ENCODE results near the gene NDUFAF2.
"Not testable (repeated sequence)": the region's sequence is repeated elsewhere in the genome, so short reads cannot be mapped to it uniquely, and the experiment has no call there.

Gene NDUFAF2

DNA sequence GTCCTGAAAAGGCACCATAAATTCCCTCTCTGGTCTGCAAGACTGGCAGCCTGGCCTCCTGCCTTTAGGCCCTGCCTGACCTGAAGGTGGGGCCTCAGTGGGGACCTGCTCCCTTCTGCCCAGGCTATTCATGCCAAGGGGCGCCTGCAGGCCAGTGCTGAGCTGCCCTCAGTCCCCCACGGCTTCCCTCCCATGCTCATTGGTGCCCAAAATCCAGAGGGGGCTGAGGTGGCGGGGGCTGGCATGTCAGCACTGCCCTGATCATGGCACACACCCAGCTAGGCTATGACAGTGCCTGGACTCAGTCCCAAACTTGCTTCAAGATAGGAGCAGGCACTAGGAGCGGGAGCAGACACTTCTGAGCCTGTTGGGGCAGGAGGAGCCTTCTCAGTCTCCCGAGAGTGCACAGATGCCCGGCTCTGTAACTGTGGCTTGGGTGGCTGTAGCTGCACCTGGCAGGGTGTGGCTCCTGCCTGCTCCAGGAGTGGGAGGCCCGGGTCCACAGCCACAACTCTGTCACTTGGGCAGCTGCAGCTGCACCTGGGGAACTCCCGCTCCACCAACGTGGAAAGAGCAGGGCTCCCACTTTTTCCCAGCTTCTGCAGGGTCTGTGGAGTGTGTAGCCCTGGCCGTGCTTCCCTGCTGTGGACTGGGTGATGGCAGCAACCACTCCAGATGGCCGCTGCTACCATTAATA, 49.0 kb downstream of the NDUFAF2 start:
- no peak for DNase-seq

DNA sequence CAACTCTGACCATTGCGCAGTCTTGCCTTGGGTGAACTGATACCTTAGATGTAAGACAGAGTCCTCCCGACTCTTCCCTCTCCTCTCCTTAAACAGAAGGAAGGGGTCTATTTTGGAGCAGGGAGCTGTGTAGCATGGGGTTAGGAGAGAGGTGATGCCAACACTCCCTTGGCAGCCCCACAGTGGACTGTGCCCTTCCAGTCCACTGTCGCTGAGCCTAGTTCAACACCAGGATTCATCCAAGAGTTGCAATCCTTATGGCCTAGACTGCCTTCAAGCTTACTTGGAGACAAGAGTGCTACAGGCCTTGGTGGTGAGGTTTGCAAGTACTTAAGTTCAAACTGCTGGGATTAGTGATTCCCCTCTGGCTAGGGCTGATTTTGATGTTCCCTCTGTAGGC, 51.4 kb downstream of the NDUFAF2 start:
- DNase-seq, result no peak

DNA sequence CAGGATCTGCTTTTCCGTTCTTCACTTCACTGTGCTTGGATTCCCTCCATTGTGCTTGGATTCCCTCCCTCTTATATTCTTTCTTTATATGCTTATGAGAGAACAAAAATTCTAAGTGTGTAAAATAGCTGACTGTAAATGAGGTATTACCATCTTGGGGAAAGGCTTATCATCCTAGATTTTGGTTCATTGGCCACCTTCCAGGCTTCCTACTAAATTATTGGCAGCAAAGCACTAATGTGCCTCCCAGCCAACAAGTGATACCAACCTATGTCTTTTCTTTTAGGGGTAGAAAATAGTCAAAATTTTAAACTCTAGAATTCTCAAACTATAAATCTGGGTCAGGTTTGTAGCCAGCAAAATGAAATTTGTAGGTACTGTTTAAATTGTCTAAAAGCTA, 52.7 kb downstream of the NDUFAF2 start:
- no peak for DNase-seq

DNA sequence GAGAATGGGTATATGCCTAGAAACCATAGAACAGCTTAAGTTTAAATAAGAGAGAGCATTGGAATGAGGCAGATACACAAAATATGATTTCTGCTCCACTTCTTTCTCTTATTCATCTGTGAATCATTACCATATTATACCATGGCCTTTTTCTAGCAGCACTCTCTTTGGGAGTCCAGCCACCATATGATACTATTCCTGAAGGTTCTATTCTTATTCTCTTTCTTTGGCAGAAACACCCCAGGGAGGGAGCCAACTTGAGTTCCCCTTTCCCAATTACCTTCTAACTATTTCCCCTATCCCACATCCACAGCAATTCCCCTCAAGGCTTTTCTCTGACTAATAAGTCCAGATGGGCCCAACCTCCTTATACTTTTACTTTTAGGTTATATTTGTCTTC, 55.9 kb downstream of the NDUFAF2 start:
- DNase-seq, result no peak

DNA sequence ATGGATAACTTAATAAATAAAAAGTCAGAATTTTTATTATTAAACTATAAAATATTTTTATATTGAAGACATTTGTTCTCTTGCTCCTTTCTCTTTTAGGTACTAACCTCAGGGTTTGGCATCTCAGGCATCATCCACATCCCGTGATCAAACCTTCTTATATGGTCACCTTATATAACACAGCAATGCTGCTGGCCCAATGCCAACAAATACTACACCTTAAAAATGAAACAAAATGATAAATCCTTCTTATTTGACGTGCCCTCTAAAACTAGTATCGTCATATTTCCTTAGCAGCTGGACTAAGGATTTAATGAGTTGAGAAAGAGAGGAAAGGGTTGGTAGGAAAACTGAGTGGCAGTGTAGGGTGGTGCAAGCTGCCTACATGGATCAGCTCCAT, 56.6 kb downstream of the NDUFAF2 start:
- no peak for DNase-seq

DNA sequence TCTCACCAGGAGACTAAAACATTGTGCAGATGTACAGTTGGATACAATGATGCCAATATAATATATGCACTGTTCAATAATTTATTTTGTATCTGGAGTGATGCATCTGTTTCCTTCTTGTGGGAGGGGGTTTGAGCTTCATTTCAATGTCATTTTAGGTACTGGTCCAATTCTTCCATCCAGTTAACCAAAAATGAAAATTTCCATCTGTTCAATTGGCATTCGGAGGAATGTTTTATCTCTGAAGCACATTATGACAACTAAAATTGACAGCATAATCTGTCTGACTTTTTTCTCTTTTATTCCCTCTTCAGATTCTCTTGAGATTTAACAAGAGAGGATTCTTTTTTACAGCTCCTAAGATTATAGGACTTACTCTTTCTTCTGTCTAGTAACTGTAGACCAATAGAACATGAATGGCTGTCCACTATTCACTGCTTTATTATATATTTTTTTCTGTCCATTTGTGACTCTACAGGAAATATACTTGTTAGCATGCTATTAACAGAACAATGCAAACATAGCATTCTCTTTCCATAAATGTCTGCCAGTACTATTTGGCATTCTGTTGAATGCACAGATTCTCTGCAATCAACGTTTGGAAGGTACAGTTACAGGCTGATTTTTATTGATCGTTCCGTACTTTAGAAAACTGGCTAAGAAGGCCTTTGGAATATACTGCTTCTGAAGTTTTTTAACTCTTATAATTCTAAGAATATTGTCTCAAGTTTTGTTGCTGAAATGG, 57.8 kb downstream of the NDUFAF2 start:
- DNase-seq, result no peak

DNA sequence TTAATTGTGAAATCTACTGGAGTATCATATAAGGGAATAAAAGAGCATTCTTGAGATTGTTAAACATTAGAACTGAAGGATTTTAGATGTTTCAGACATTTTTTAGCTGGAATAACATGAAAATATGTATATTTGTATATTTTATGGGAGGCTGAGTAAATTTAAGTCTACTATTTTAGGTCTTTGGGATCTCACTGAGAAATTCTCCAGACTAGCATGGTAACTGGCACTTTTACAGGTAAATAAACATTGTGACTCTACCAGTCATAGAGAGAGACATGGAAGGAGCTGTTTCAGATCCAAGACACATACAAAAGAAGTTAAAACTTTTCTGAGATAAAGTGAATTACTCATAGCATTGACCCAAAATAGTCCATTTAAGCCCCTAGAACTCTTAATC, 59.4 kb downstream of the NDUFAF2 start:
- DNase-seq, result no peak

DNA sequence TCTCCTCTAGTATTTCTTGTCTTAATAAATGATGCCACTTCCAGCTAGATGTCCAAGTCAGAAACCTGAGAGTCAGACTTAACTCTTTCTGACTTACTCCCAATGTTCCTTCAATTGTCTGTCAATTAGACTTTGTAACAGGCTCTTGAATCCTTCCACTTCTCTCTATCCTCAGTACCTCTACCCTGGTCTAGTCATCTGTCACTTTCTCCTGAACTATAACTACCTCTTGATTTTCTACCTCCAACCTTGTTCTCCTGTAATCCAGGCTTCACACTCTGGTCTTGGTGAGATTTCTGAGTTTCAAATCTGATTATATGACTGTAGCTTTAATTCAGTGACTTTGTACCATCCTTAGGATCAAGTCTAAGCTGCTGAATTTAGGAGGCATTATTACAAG, 64.9 kb downstream of the NDUFAF2 start:
- DNase-seq, result no peak

DNA sequence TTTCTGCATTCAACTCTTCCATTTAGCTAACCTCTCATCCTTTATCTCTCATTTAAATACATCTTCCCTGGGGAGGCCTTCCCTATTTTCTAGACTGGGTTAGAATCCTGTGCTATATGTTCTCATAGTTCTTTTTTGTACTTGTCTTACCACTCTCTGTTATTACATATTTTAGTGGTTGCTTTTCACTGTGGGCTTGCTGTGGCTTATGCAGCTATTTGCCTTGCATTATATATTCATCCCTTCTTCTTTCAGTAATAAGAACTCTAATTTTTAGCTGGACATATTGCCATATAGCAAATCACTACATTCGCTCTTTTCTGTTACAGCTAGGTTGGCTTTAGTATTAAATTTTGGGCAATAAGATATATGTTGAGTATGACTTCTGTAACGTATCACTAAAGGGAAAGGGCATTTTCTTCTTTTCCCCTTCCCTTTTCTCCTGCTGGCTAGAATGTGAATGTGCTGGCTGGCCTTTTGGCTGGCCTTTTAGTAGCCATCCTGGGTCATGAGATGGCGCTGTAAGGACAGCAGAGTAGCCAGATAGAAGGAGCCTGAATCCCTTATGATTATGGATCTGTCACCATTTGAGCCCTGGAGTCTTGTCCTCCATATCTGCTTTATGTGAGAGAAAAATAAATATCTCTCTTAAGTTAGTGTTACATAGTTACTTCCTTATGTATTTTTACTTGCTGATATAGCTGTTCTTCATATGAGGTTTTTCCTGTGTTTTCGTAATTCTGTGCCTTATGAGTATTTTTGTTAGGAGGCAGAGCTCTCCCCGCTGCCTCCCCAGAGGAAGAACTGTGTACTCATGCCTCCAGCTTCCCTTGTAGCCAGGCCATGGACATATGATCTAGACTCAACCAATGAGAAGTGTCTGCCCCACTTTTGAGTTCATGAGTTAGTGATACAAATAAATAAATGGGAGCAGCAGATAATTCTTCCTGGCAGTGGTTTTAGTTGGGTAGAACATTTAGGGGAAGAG, 65.8 kb downstream of the NDUFAF2 start:
- DNase-seq, result no peak

DNA sequence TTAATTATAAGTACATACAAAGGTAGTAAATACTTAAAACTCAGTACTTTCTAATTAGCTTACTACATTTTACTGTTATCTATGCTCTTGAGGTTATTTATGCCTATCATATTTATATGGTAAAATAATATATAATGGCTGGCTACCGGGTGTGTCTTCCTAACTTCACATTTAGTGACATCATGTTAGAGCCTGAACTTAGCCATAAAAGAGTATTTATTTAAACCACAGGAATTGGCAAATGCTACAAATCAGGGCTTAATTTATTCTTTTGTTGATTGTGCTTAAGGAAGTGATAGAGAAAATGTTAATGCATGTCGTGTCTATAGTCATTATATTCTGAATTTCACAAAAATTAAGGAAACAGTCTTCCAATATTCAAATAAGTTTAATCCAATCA, 73.1 kb downstream of the NDUFAF2 start:
- no peak for DNase-seq

DNA sequence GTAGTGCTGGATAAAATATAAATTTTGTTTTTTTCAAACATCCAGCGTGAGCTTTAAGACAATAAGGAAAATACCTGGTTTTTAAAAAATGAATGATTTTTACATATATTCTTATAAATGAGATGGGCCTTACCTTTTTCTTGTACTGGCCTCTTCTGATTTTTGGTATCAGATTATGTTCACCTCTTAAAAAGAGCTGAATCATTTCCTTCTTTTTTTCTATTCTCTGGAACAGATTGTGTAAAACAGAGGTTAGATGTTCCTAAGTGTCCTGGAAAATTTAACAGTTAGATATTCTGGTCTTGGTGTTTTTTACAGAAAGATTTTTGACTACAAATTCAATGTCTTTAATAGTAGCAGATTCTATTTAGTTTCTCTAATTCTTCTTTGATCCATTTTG, 74.6 kb downstream of the NDUFAF2 start:
- DNase-seq, result no peak

DNA sequence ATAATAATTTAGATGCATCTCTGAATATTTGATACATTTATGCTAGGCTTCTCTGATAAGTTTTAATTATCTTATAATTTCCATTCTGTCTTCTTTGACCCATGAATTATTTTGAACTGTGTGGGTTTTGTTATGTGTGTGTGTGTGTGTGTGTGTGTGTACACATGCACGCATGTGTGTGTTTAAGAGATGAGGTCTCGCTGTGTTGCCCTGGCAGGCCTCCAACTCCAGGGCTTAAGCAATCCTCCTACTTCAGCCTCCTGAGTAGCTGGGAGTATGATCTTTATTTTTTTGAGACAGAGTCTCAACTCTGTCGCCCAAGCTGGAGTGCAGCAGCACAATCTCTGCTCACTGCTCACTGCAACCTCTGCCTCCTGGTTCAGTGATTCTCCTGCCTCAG, 75.4 kb downstream of the NDUFAF2 start:
- DNase-seq, result no peak

DNA sequence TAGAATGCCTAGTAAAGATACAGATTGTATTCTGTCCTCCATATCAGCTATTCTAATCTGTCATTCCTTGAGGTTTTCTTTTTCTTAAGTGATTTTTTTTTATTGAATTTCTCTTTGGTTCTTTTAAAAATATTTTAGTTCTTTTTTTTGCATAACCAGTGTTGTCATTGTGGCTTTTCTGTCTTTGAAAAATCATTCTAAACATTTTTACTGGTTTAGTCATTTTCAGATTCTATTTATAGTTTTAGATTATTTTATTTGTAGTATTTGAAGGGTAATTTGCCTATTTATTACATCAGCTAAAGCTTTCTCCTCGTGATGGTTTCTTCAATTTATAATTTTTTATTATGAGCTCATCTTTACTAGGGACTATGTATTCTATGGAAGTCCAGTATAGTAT, 78.1 kb downstream of the NDUFAF2 start:
- DNase-seq, result no peak

DNA sequence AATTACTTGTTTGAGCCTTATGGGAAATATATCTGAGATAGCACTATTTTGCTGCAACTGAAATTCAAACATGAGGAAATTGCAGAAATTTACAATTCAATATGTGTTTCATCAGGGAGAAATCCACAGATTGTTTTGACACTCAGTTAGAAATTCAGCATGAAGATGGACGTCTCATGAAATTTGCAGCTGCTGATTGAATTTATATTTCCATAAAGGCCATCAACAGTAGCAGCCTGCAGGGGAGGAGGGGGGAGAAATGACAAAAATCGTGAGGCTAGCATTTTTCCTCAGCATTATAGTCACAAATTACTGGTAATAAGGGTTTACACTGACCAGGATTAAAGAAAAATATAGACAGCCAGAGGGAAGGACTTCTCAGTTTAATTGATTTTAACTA, 81.0 kb downstream of the NDUFAF2 start:
- DNase-seq, result no peak

DNA sequence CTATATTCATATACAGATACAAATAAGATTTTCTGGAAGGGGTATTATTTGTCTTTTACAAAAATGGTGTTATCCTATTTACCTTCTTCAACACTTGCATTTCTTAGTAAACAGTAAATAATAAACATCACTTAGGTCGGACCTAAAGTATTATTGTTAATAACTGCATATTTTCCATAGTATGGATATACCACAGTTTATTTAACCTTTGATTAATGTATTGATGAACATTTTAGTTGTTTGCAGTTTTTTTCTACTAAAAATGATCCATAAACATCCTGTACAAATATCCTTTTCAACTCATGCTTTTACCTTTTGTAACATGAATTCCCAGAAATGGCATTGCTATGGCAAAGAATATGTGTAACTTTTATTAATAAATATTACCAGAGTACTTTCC, 83.4 kb downstream of the NDUFAF2 start:
- DNase-seq, result no peak

DNA sequence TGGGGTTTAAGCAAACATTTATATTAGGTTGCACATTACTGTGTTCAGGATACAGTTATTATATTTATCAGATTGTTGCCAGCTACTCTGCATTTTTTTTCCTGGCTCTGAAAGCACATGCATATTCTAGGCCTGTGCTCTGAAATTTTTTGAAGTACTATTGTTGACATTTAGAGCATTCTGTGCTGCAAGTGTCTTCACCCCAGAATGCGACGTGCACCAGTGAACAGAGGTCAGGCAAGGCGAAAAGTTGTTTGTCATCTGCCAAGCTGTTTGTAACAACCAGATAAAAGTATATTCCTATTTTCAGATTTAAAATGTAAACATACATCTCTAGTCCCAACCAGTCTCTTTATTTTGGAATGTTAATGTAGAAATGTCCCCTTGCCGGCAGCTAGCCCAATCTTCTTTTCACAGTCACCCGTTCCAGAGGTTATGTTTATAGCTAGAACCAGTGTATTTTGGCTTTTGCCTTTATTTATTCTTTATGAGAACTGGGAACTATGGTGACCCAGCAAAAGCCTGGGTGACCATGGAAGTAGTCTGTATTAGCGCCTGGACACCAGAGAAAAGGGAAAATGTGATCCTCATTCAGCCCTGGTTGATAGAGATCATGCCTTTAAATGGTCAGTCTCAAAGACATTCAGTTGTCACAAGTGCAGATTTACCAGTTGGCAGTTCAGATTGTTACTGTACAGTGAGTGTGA, 84.6 kb downstream of the NDUFAF2 start:
- no peak for DNase-seq

DNA sequence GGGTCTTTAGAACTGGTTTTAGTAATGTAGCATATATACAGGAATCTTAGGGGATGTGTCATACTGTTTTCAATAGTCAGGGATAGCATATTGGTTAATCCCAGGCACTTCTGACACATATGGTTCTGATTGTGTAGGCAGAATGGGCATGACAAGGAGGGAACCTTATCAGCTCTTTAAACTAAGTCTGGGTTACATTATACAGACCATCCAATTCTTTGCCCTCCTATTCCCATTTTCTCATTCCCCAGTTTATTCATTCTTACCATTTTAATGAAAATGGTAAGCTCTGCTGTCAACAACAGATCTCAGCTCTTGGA, 85.1 kb downstream of the NDUFAF2 start:
- no peak for DNase-seq

DNA sequence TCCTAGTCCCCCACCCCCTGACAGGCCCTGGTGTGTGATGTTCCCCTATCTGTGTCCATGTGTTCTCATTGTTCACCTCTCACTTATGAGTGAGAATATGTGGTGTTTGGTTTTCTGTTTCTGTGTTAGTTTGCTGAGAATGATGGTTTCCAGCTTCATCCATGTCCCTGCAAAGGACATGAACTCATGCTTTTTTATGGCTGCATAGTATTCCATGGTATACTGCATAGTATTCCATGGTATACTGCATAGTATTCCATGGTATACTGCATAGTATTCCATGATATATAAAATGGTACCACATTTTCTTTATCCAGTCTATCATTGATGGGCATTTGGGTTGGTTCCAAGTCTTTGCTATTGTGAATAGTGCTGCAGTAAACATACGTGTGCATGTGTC, 86.3 kb downstream of the NDUFAF2 start:
- not testable (repeated sequence) for DNase-seq

DNA sequence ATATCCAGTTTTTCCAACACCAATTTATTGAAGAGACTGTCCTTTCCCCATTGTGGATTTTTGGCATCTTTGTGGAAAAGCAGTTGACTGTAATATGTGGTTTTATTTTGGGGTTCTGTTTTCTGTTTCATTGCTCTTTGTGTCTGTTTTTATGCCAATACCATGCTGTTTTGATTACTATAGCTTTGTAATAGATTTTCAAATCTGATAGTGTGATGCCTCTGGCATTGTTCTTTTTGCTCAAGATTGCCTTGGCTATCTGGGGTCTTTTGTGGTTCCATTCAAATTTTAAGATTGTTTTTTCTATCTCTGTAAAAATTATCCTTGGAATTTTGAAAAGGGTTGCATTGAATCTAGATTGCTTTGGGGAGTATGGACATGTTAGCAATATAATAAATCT, 99.5 kb downstream of the NDUFAF2 start:
- no peak for DNase-seq

DNA sequence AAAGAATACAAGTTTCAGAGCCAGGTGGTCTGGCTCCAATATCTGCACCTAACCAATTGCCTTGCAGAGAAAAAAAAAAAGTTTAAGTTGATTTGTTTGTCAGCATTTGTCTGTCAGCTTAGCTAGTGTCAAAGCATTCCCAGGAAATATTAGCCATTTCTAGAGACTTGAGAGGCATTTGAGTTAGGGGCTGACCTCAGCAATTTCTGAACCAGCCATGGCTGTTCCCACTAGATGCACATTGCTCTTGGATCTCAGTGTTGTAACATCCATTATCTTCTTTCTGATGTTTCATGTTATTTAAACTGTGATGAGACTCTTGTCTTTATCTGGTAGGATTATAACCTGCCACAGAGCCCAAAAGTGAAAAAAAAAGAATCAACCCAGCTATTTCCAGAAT, 102.3 kb downstream of the NDUFAF2 start:
- no peak for DNase-seq

DNA sequence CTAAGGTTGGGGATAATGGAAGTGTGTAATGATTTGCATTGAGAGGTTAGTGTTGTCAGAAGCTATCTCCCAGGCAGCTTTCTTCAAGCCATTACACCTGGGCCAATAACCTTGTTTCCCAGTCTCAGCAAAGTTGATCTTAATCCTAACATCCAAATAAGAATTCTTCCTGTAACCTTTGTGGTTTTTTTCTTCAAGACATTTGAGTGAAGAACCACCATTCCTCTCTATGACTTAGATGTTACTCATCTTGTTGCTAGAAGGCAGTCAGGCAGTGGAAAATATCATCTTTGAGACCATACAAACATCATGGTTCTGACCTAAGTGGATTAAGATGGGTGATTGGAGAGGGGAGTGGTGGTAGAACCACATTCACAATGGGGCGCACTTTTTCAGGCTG, 103.5 kb downstream of the NDUFAF2 start:
- no peak for DNase-seq

DNA sequence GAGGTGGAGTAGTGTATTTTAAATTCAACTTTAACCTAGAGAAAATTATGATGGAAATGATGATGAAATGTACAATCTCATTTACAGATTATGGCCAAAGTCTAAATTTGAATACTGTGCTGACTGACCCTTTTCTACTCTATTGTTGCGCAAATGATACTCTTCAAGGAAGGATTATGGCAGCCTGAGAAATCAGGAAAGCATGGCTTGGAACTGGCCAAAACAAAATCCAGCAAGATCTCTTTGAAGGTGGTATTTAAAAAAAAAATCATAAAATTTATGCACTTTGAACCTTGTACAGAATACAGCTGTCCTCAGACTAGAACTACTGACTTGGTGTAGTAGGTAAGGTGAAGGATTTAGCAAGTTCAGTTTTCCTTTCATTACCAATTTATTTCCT, 105.3 kb downstream of the NDUFAF2 start:
- DNase-seq, result no peak

DNA sequence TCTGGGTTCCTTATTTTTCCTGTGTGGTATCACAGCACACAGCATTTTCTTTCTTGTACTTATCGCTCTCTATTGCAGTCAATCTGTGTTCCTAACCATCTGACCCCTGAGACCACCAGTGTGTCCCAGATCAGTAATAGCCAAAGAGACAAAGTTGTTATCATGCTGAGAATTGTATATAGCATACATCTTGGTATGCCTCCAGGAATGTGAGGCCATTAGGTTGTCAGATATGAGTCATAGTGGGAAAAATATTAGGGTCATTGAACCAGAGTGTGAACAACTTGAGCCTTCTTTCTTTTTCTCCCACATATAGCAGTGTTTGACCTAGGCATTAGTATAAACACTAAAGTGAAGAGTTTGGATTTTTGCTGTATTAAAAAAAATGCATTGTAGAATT, 106.3 kb downstream of the NDUFAF2 start:
- DNase-seq, result no peak
